HG02610 (cell line): ENCODE data around the gene TGDS.
"Not testable (repeated sequence)": the region's sequence is repeated elsewhere in the genome, so short reads cannot be mapped to it uniquely, and the experiment has no call there.

ENCODE experiments used
- ATAC-seq: cut with Tn5 transposase; IDR thresholded peaks from one replicate; pipeline ENCODE4 v1.9.1; 2021; ENCODE audit warnings: mild to moderate bottlenecking, moderate library complexity; ENCODE audit not compliant: unreplicated experiment

Gene TGDS

GRCh38 chr13:94556041-94556440 lies 39.9 kb downstream of the TGDS start:
- no peak for ATAC-seq

- ATAC-seq: no peak
These were observed 42.2 kb downstream of the TGDS start for GRCh38 chr13:94553766-94554165.

GRCh38 chr13:94552095-94552494 lies 43.9 kb downstream of the TGDS start:
- ATAC-seq: no peak

GRCh38 chr13:94550062-94550738 lies 45.8 kb downstream of the TGDS start:
- ATAC-seq: peak; percentile 21

- ATAC-seq: peak; percentile 92
These were observed 46.5 kb downstream of the TGDS start for GRCh38 chr13:94549232-94550061.

GRCh38 chr13:94548821-94549231 lies 47.1 kb downstream of the TGDS start:
- ATAC-seq: peak; percentile 50

GRCh38 chr13:94548382-94548781 lies 47.6 kb downstream of the TGDS start:
- ATAC-seq: no peak

- ATAC-seq: no peak
These were observed 49.7 kb downstream of the TGDS start for GRCh38 chr13:94546061-94546839.

- ATAC-seq: no peak
These were observed 51.0 kb downstream of the TGDS start for GRCh38 chr13:94544922-94545321.

- ATAC-seq: no peak
These were observed 53.0 kb downstream of the TGDS start for GRCh38 chr13:94542917-94543316.

- ATAC-seq: no peak
These were observed 58.0 kb downstream of the TGDS start for GRCh38 chr13:94537740-94538630.

GRCh38 chr13:94535775-94536174 lies 60.2 kb downstream of the TGDS start:
- no peak for ATAC-seq

- no peak for ATAC-seq
These were observed 60.7 kb downstream of the TGDS start for GRCh38 chr13:94535231-94535630.

- no peak for ATAC-seq
These were observed 61.8 kb downstream of the TGDS start for GRCh38 chr13:94534166-94534565.

- not testable (repeated sequence) for ATAC-seq
These were observed 63.7 kb downstream of the TGDS start for GRCh38 chr13:94532278-94532677.

- ATAC-seq: not testable (repeated sequence)
These were observed 69.0 kb downstream of the TGDS start for GRCh38 chr13:94526956-94527355.

- ATAC-seq: no peak
These were observed 70.2 kb downstream of the TGDS start for GRCh38 chr13:94525781-94526180.

- ATAC-seq: no peak
These were observed 71.5 kb downstream of the TGDS start for GRCh38 chr13:94524407-94524806.
